Omental fat pad (tissue), 4 donors: ENCODE measurements around the gene DIP2B. TPM values are rescaled to one million over a fixed set of nuclear protein-coding genes. Genes with fewer than 3 reads are reported as not detected.

Experiments used
- ATAC-seq: fragments of 150-250 bp; one replicate; pipeline ENCODE4 v1.9.1; 2016; ENCODE audit warnings: mild to moderate bottlenecking, moderate library complexity; ENCODE audit not compliant: low FRiP score
- DNase-seq: peaks from one replicate; pipeline ENCODE4 v3.0.0-alpha.2; 2019; ENCODE audit warnings: low spot score
- CTCF ChIP-seq, 3 donors: fragments of 450-650 bp; IDR thresholded peaks; one replicate each; pipeline ENCODE4 v1.5.1; 2016 to 2017; ENCODE audit warnings: antibody characterized with exemption in 3 of 3, mild to moderate bottlenecking in 3 of 3, moderate library complexity in 2 of 3
- total RNA-seq, 4 donors: library from RNA; depleted of rRNA; stranded (reverse); fragments of >200 nt; gene quantifications; one replicate each; pipeline ENCODE4 v1.1.0, GENCODE V29; 2016

Gene DIP2B
- total RNA-seq, 4 donors from 2014 or later = 21.1 to 35.2 (median 24.4) TPM

DNA sequence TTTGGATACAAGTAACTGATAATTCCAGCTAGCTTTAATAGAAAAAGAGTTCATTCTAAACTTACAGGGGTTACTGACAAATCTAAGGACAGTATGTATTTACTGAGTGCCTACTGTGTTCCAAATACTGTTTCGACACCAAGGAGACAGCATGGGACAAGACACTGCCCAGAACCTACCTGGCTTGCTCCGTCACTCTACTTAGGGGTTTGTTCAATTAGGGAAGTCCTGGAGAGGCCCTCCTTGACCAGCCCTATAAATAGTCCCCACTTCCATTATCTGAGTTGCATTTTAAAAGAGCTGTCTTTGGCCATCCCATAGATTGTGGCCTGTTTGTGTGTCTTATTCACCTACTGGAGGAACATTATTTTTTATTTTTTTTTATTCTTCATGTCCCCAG is 129.6 kb downstream of the DIP2B start:
- DNase-seq (no peak), ATAC-seq (no peak)
- TF ChIP-seq CTCF (IDR thresholded peaks at IDR 0.05) = no peak

- DNase-seq (no peak), ATAC-seq (no peak)
- no peak for TF ChIP-seq CTCF (IDR thresholded peaks at IDR 0.05)
Measured at GRCh38 chr12:50635364-50635763, 130.6 kb downstream of the DIP2B start.

- ATAC-seq = no peak
- DNase-seq = no peak
- TF ChIP-seq CTCF (IDR thresholded peaks at IDR 0.05) = no peak
Measured at GRCh38 chr12:50635857-50636256, 131.1 kb downstream of the DIP2B start.

GRCh38 chr12:50636505-50636904 is 131.7 kb downstream of the DIP2B start:
- DNase-seq = no peak
- TF ChIP-seq CTCF (IDR thresholded peaks at IDR 0.05) = no peak
- no peak for ATAC-seq

GRCh38 chr12:50637870-50638481 is 133.2 kb downstream of the DIP2B start:
- ATAC-seq = no peak
- DNase-seq = no peak
- TF ChIP-seq CTCF (IDR thresholded peaks at IDR 0.05) = no peak

GRCh38 chr12:50638482-50638880 is 133.7 kb downstream of the DIP2B start:
- TF ChIP-seq CTCF (IDR thresholded peaks at IDR 0.05) = no peak
- DNase-seq = no peak
- no peak for ATAC-seq

- TF ChIP-seq CTCF (IDR thresholded peaks at IDR 0.05) = no peak
- ATAC-seq (no peak), DNase-seq (no peak)
Measured at GRCh38 chr12:50639721-50640120, 134.9 kb downstream of the DIP2B start.
